Omental fat pad (tissue), 4 donors: ENCODE results near the gene KRTAP10-4. TPM values are rescaled to one million over a fixed set of nuclear protein-coding genes. Genes with fewer than 3 reads are reported as not detected.
"Not testable (repeated sequence)": the region's sequence is repeated elsewhere in the genome, so short reads cannot be mapped to it uniquely, and the experiment has no call there.

Source experiments
- ATAC-seq: fragments of 150-250 bp; one replicate; pipeline ENCODE4 v1.9.1; 2016; ENCODE audit warnings: mild to moderate bottlenecking, moderate library complexity; ENCODE audit not compliant: low FRiP score
- DNase-seq: peaks from one replicate; pipeline ENCODE4 v3.0.0-alpha.2; 2019; ENCODE audit warnings: low spot score
- CTCF ChIP-seq, 3 donors: fragments of 450-650 bp; IDR thresholded peaks; one replicate each; pipeline ENCODE4 v1.5.1; 2016 to 2017; ENCODE audit warnings: antibody characterized with exemption in 3 of 3, mild to moderate bottlenecking in 3 of 3, moderate library complexity in 2 of 3
- total RNA-seq, 4 donors: library from RNA; depleted of rRNA; stranded (reverse); fragments of >200 nt; gene quantifications; one replicate each; pipeline ENCODE4 v1.1.0, GENCODE V29; 2016

The KRTAP10-4 gene
- total RNA-seq, result not detected

- not testable (repeated sequence) for ATAC-seq, DNase-seq
These were observed at the start of gene KRTAP10-4 for GRCh38 chr21:44573630-44574456. KRTAP10-4 (plus strand) TSS chr21:44573729; CDS start chr21:44573759, 30 bp downstream.

GRCh38 chr21:44524414-44525371, 48.8 kb upstream of the KRTAP10-4 start:
- DNase-seq (no peak), ATAC-seq (no peak)
- no peak for TF ChIP-seq CTCF (IDR thresholded peaks at IDR 0.05)

- no peak for ATAC-seq
- no peak for TF ChIP-seq CTCF (IDR thresholded peaks at IDR 0.05)
- DNase-seq, result no peak
These were observed 48.0 kb upstream of the KRTAP10-4 start for GRCh38 chr21:44525391-44526095.

GRCh38 chr21:44526096-44526997, 47.2 kb upstream of the KRTAP10-4 start:
- DNase-seq (no peak), ATAC-seq (no peak)
- no peak for TF ChIP-seq CTCF (IDR thresholded peaks at IDR 0.05)

GRCh38 chr21:44527156-44527982, 46.2 kb upstream of the KRTAP10-4 start:
- TF ChIP-seq CTCF (IDR thresholded peaks at IDR 0.05), result no peak
- ATAC-seq (no peak), DNase-seq (no peak)

GRCh38 chr21:44527983-44528633, 45.4 kb upstream of the KRTAP10-4 start:
- ATAC-seq (no peak), DNase-seq (no peak)
- TF ChIP-seq CTCF (IDR thresholded peaks at IDR 0.05), result no peak
